HepG2 (cell line): ENCODE measurements around the gene TBL3. TPM values are rescaled to one million over a fixed set of nuclear protein-coding genes. Genes with fewer than 3 reads are reported as not detected.

Source experiments
- ATAC-seq: fragments of 200-7000 bp; cut with Tn5 transposase; 3 replicates; pipeline ENCODE4 v1.9.1; 2020; ENCODE audit warnings: mild to moderate bottlenecking, moderate library complexity
- BruUV-seq: library from RNA; stranded (reverse); fragments of 400-500 nt; replicated peaks from 2 replicates; lab custom pipeline; 2021; lab: Mats Ljungman, UMichigan
- CTCF ChIA-PET: fragments of 300-600 bp; formaldehyde crosslinking; extraction: SDS; loops from one replicate; lab custom pipeline; 2021; ENCODE audit warnings: low total read pairs, inconsistent platforms, low intra/inter-chr PET ratio; lab: Yijun Ruan, JAX
- POLR2A ChIA-PET: fragments of 350-600 bp; sonication (Branson Sonifier 250); formaldehyde crosslinking; loops from one replicate; lab custom pipeline; 2020; ENCODE audit warnings: antibody characterized with exemption, inconsistent platforms; lab: Yijun Ruan, JAX
- DNase-seq: peaks from one replicate; pipeline ENCODE4 v3.0.0-alpha.2; 2015; ENCODE audit warnings: low spot score
- FAIRE-seq: peaks from 3 replicates; lab custom pipeline; 2011; peaks lifted over from hg19 to GRCh38; lab: Jason Lieb, UNC
- H2AFZ ChIP-seq: one replicate; pipeline ENCODE4 v1.6.1; 2011; ENCODE audit warnings: low read length, inconsistent platforms
- H3K27ac ChIP-seq: fragments of 300-600 bp; 3 replicates; pipeline ENCODE4 v1.8.0; 2011; ENCODE audit warnings: mixed run types, mild to moderate bottlenecking, mixed read lengths, low read length, inconsistent platforms; ENCODE audit not compliant: insufficient read depth; ENCODE audit errors: extremely low read length
- H3K27me3 ChIP-seq, 2 experiments: fragments of 200-600 bp in 1 of 2; 2 replicates in 1 of 2; 3 replicates in 1 of 2; pipeline versions ENCODE4 v1.6.0 to v1.8.0; 2011; ENCODE audit warnings: low read length in 2 of 2, mild to moderate bottlenecking in 2 of 2, moderate library complexity in 2 of 2, inconsistent platforms in 1 of 2; ENCODE audit not compliant: insufficient read depth in 2 of 2, control insufficient read depth in 1 of 2
- H3K36me3 ChIP-seq, 2 experiments: fragments of 200-600 bp in 1 of 2; replicated peaks in 1 of 2; 2 replicates in 1 of 2; 3 replicates in 1 of 2; pipeline versions ENCODE4 v1.5.1 to v1.8.0; 2011; ENCODE audit warnings: low read length in 2 of 2, inconsistent platforms in 1 of 2; ENCODE audit not compliant: insufficient read depth in 2 of 2, control insufficient read depth in 1 of 2
- H3K4me1 ChIP-seq: 2 replicates; pipeline ENCODE4 v1.5.1; 2012; ENCODE audit warnings: low read length, inconsistent platforms; ENCODE audit not compliant: insufficient read depth
- H3K4me2 ChIP-seq: 2 replicates; pipeline ENCODE4 v1.6.0; 2011; ENCODE audit warnings: low read depth, low read length, inconsistent platforms
- H3K4me3 ChIP-seq, 3 experiments: fragments of 200-600 bp in 1 of 3; sonication (generic), shearing (Covaris generic) in 1 of 3; replicated peaks in 1 of 3; 2 replicates each; pipeline ENCODE4 v1.5.1; 2011 to 2016; ENCODE audit warnings: low read length in 3 of 3, inconsistent platforms in 2 of 3, low read depth in 2 of 3, mild to moderate bottlenecking in 2 of 3, control low read depth in 1 of 3, mixed read lengths in 1 of 3; ENCODE audit not compliant: insufficient read depth in 1 of 3
- H3K79me2 ChIP-seq: one replicate; pipeline ENCODE4 v1.6.1; 2011; ENCODE audit warnings: low read length, inconsistent platforms; ENCODE audit not compliant: insufficient read depth
- H3K9ac ChIP-seq: 2 replicates; pipeline ENCODE4 v1.6.0; 2011; ENCODE audit warnings: mild to moderate bottlenecking, low read depth, low read length, inconsistent platforms; ENCODE audit not compliant: insufficient read depth
- H3K9me3 ChIP-seq: 2 replicates; pipeline ENCODE4 v1.5.1; 2012; ENCODE audit warnings: mild to moderate bottlenecking, low read length
- H4K20me1 ChIP-seq: 2 replicates; pipeline ENCODE4 v1.6.0; 2011; ENCODE audit warnings: inconsistent platforms, mild to moderate bottlenecking, low read length, moderate library complexity; ENCODE audit not compliant: insufficient read depth
- AGO2 ChIP-seq: fragments of 200-400 bp; formaldehyde crosslinking; optimal IDR thresholded peaks from 2 replicates; pipeline ENCODE3; 2017; ENCODE audit warnings: mild to moderate bottlenecking, low read depth, low read length, moderate library complexity
- FUBP1 ChIP-seq: sonication (generic); formaldehyde crosslinking; IDR thresholded peaks from 2 replicates; pipeline ENCODE4 v1.5.1; 2020; ENCODE audit warnings: missing genetic modification reagents, mild to moderate bottlenecking, borderline replicate concordance
- MXD4 ChIP-seq: IDR thresholded peaks from 2 replicates; pipeline ENCODE4 v1.6.1; 2016; ENCODE audit warnings: mild to moderate bottlenecking, missing biosample characterization, missing genetic modification reagents
- PAX8 ChIP-seq: sonication (generic); formaldehyde crosslinking; IDR thresholded peaks from 2 replicates; pipeline ENCODE4 v1.8.0; 2022; ENCODE audit warnings: mild to moderate bottlenecking, missing genetic modification reagents, borderline replicate concordance
- RBFOX2 ChIP-seq: fragments of 200-400 bp; formaldehyde crosslinking; IDR thresholded peaks from 2 replicates; pipeline ENCODE4 v1.6.1; 2017; ENCODE audit warnings: low read depth, mild to moderate bottlenecking, low read length
- RBM22 ChIP-seq: fragments of 200-400 bp; formaldehyde crosslinking; optimal IDR thresholded peaks from 2 replicates; pipeline ENCODE3; 2017; ENCODE audit warnings: mild to moderate bottlenecking, low read length, moderate library complexity
- UBTF ChIP-seq: sonication (generic); formaldehyde crosslinking; IDR thresholded peaks from 2 replicates; pipeline ENCODE4 v1.4.0; 2020; ENCODE audit warnings: mild to moderate bottlenecking, missing genetic modification reagents
- XRCC5 ChIP-seq: fragments of 200-400 bp; formaldehyde crosslinking; optimal IDR thresholded peaks from 2 replicates; pipeline ENCODE3; 2017; ENCODE audit warnings: mild to moderate bottlenecking, low read length
- WGBS: methylation state at CpG from one replicate; pipeline ENCODE4 v1.1.6; 2017; ENCODE audit warnings: low lambda C conversion rate; 5-methylcytosine and 5-hydroxymethylcytosine counted together
- in situ Hi-C: cut with HindIII; loops from 2 replicates; pipeline ENCODE4 v1.10.0; 2017; ENCODE audit warnings: low pct_unique_long_range_greater_than_20kb; ENCODE audit not compliant: extremely low pct_ligation_motif_present
- intact Hi-C: fragments of 100-400 bp; cut with micrococcal nuclease; formaldehyde crosslinking; loops from one replicate; pipeline ENCODE4 v1.10.0; 2022; ENCODE audit not compliant: unreplicated experiment
- polyA plus RNA-seq, 8 experiments: library from polyadenylated mRNA; depleted of rRNA in 3 of 8; stranded (reverse) in 7 of 8; unstranded in 1 of 8; fragments of >200 nt; fragmentation: Illumina TruSeq in 4 of 8; extraction: Trizol in 4 of 8; gene quantifications; 2 replicates each; pipeline versions ENCODE4 v1.2.1 to v1.2.3, GENCODE V29; 2011 to 2016; ENCODE audit warnings: low read depth in 4 of 8, missing spikeins in 1 of 8, mixed read lengths in 1 of 8; ENCODE audit not compliant: insufficient read depth in 1 of 8
- total RNA-seq, 5 experiments: library from RNA; depleted of rRNA; stranded (reverse); fragments of >200 nt; fragmentation: Illumina TruSeq; extraction: Trizol; gene quantifications; 2 replicates each; pipeline ENCODE4 v1.2.3, GENCODE V29; 2016; ENCODE audit warnings: low read depth in 1 of 5

The TBL3 gene
- total and polyA plus RNA-seq, 2 of the 13 experiments (the other 11 are each of a cell fraction or from before 2014, with no cell fraction given) = 16.8 to 38.0 TPM

GRCh38 chr16:1933097-1933661 is 38.7 kb upstream of the TBL3 start (continued):
- 0 out of 2 replicates have a peak, but pooled peaks have one; percentile 21 for TF ChIP-seq UBTF
- no peak for TF ChIP-seq FUBP1
- 0 out of 2 replicates have a peak, but pooled peaks have one; percentile 15 for TF ChIP-seq RBFOX2

GRCh38 chr16:1936945-1937479 is 34.8 kb upstream of the TBL3 start:
- no peak overlapping the region for H3K9ac ChIP-seq
- H3K9me3 ChIP-seq = no peaks in the 10 kb centered on the region
- TF ChIP-seq PAX8 (CRISPR knock-in tag) = no peak
- TF ChIP-seq RBFOX2 = peak; percentile 37; the same call in 1 of the 2 replicates
- peak; percentile 32 for TF ChIP-seq RBM22
- TF ChIP-seq MXD4 (CRISPR knock-in tag) = no peak
- no peak for TF ChIP-seq XRCC5
- peak; percentile 58 for TF ChIP-seq AGO2
- no peak overlapping the region for H3K4me2 ChIP-seq
- H3K36me3 ChIP-seq = peaks cover 7 to 24% of the 10 kb centered on the region in 2 experiments; a peak in 3 of 5 replicates
- peaks cover 16% of the 10 kb centered on the region for H3K79me2 ChIP-seq
- H3K4me1 ChIP-seq = peaks cover 88% of the 10 kb centered on the region
- WGBS = 87% methylated on average over 11 of the region's 11 CpGs
- in situ Hi-C loops = no loop called here
- CTCF ChIA-PET = no interaction called here
- H2AFZ ChIP-seq = no peak overlapping the region
- BruUV-seq = no TSS peak
- no peaks in the 10 kb centered on the region for H4K20me1 ChIP-seq
- H3K27me3 ChIP-seq = no peaks in the 10 kb centered on the region
- POLR2A ChIA-PET = interaction anchor here (0.6 to 3.2 kb wide), 3 partner anchors 28 to 109 kb away, joined by 3 to 14 read pairs (median 5); partner anchors contain the start of genes FAHD1 and RPS2
- FAIRE-seq (no peak), DNase-seq (no peak), ATAC-seq (no peak)
- peak overlapping the region; percentile 16 for H3K27ac ChIP-seq
- intact Hi-C loops = no loop called here
- H3K4me3 ChIP-seq = no peak overlapping the region
